HG02943 (cell line): ENCODE measurements around the gene SLC16A12.

Experiments used
- ATAC-seq: cut with Tn5 transposase; IDR thresholded peaks from one replicate; pipeline ENCODE4 v1.9.1; 2021; ENCODE audit warnings: mild to moderate bottlenecking, low read depth, moderate library complexity; ENCODE audit not compliant: unreplicated experiment

SLC16A12 gene

GRCh38 chr10:89516149-89516832 is 19.1 kb downstream of the SLC16A12 start:
- ATAC-seq = no peak

GRCh38 chr10:89515031-89515841 is 20.2 kb downstream of the SLC16A12 start:
- no peak for ATAC-seq

GRCh38 chr10:89513206-89513605 is 22.2 kb downstream of the SLC16A12 start:
- ATAC-seq = no peak

- no peak for ATAC-seq
These were observed 29.6 kb downstream of the SLC16A12 start for GRCh38 chr10:89505640-89506275.

- ATAC-seq = no peak
These were observed 30.7 kb downstream of the SLC16A12 start for GRCh38 chr10:89504691-89505090.

- no peak for ATAC-seq
These were observed 31.6 kb downstream of the SLC16A12 start for GRCh38 chr10:89503652-89504370.

GRCh38 chr10:89503151-89503550 is 32.2 kb downstream of the SLC16A12 start:
- no peak for ATAC-seq

GRCh38 chr10:89502549-89502948 is 32.8 kb downstream of the SLC16A12 start:
- no peak for ATAC-seq

- ATAC-seq = no peak
These were observed 40.8 kb downstream of the SLC16A12 start for GRCh38 chr10:89494575-89494974.

- no peak for ATAC-seq
These were observed 41.3 kb downstream of the SLC16A12 start for GRCh38 chr10:89494068-89494467.

GRCh38 chr10:89491932-89492331 is 43.5 kb downstream of the SLC16A12 start:
- ATAC-seq = no peak

- no peak for ATAC-seq
These were observed 44.6 kb downstream of the SLC16A12 start for GRCh38 chr10:89490596-89491335.

GRCh38 chr10:89482256-89482655 is 53.1 kb downstream of the SLC16A12 start:
- no peak for ATAC-seq

- ATAC-seq = no peak
These were observed 53.7 kb downstream of the SLC16A12 start for GRCh38 chr10:89481662-89482061.

GRCh38 chr10:89479771-89480446 is 55.5 kb downstream of the SLC16A12 start:
- ATAC-seq = no peak

GRCh38 chr10:89478739-89479654 is 56.4 kb downstream of the SLC16A12 start:
- no peak for ATAC-seq

- ATAC-seq = no peak
These were observed 57.2 kb downstream of the SLC16A12 start for GRCh38 chr10:89478085-89478738.

GRCh38 chr10:89476150-89476549 is 59.2 kb downstream of the SLC16A12 start:
- ATAC-seq = no peak
